DND-41 (cell line): ENCODE measurements around the gene PLK4.

Source experiments
- CTCF ChIP-seq: IDR thresholded peaks from 2 replicates; pipeline ENCODE4 v1.5.1; 2012; ENCODE audit warnings: borderline replicate concordance, low read length, moderate library complexity, mild to moderate bottlenecking; ENCODE audit not compliant: poor library complexity, severe bottlenecking; ENCODE audit errors: extremely low read depth
- EZH2 ChIP-seq: IDR thresholded peaks from 3 replicates; pipeline ENCODE4 v1.6.1; 2012; ENCODE audit warnings: borderline replicate concordance, low read depth, mild to moderate bottlenecking, moderate library complexity, low read length, inconsistent platforms; ENCODE audit not compliant: severe bottlenecking

GRCh38 chr4:127852661-127853060, 28.0 kb upstream of the PLK4 start:
- TF ChIP-seq CTCF (no peak), EZH2 (no peak)
